Tibial nerve (tissue), 3 donors: Measurements from ENCODE around the gene STK33.

ENCODE experiments used
- CTCF ChIP-seq, 5 experiments: fragments of 200-600 bp in 3 of 5; fragments of 450-650 bp in 2 of 5; sonication (generic) in 3 of 5; IDR thresholded peaks; one replicate each; pipeline ENCODE4 v1.5.1; 2016 to 2019; ENCODE audit warnings: antibody characterized with exemption in 5 of 5, mild to moderate bottlenecking in 3 of 5, moderate library complexity in 2 of 5
- POLR2A ChIP-seq, 2 donors: fragments of 450-650 bp; IDR thresholded peaks; one replicate each; pipeline ENCODE4 v1.6.1; 2017; ENCODE audit warnings: antibody characterized with exemption in 2 of 2, mild to moderate bottlenecking in 2 of 2, moderate library complexity in 2 of 2

- TF ChIP-seq POLR2A (IDR thresholded peaks at IDR 0.05), result no peak
- TF ChIP-seq CTCF (IDR thresholded peaks at IDR 0.05), result no peak
Observed at GRCh38 chr11:8341996-8342395, 252.0 kb downstream of the STK33 start.
